ENCODE measurements around the gene FAM222B. TPM values are rescaled to one million over a fixed set of nuclear protein-coding genes. Genes with fewer than 3 reads are reported as not detected.
"Not testable (repeated sequence)": the region's sequence is repeated elsewhere in the genome, so short reads cannot be mapped to it uniquely, and the experiment has no call there.

The FAM222B gene
- total RNA-seq, 1 donor from 2014 or later = 37.9 TPM

DNA sequence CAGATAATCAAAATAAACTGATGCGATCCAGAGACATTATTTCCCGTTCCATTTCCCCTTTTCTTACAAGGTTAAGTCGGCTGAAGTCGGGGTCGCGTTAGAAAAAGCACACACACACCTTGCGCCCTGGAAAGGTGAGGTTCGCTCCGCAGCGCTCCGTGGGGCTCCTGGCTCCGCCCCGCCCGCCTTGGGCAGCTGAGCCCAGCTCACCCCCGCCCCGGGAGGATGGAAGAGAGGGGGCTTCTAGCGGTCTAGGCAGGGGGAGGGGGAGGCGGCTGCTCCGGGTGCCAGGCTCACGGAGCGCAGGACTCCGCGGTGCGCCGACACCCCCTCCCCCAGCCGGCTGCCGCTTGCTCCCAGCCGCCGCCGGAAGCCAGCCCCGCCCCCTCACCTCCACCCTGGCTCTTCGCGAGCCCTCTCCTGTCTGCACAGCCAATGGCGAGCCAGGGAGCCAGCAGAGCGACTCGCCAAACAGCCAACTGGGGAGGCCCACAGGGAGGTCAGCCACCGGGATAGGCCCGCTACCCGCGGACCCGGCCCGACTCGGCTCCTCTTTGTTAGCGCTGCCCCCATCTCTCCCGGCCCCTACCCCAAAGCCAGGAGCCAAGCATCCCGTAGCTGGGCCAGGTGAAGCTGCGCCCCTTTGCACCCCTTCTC lies 30.4 kb downstream of the FAM222B start:
- TF ChIP-seq CTCF (IDR thresholded peaks at IDR 0.05; ENCODE audit: unreplicated experiment) = no peak
- peak; percentile 97 to 98 for DNase-seq (ENCODE audit: low spot score in 2 of 2, unreplicated experiment in 2 of 2)
- Mint-ChIP-seq H3K36me3 (no peaks in the 10 kb centered on the region), H3K9me3 (no peaks in the 10 kb centered on the region), H3K27ac (peak overlapping the region; percentile 98), H3K4me1 (peaks cover 37% of the 10 kb centered on the region), H3K4me3 (peak overlapping the region; percentile 83), H3K27me3 (ENCODE audit: low read depth) (no peaks in the 10 kb centered on the region)

- Mint-ChIP-seq H3K4me3 (peak overlapping the region; percentile 83), H3K4me1 (peaks cover 37% of the 10 kb centered on the region), H3K36me3 (no peaks in the 10 kb centered on the region), H3K27me3 (ENCODE audit: low read depth) (no peaks in the 10 kb centered on the region), H3K9me3 (no peaks in the 10 kb centered on the region), H3K27ac (peak overlapping the region; percentile 96)
- no peak for DNase-seq (ENCODE audit: low spot score in 2 of 2, unreplicated experiment in 2 of 2)
- TF ChIP-seq CTCF (IDR thresholded peaks at IDR 0.05; ENCODE audit: unreplicated experiment) = no peak
Observed at GRCh38 chr17:28811651-28812090, 30.9 kb downstream of the FAM222B start.

- no peak for TF ChIP-seq CTCF (IDR thresholded peaks at IDR 0.05; ENCODE audit: unreplicated experiment)
- peak overlapping the region; percentile 64 for H3K27ac Mint-ChIP-seq
- H3K27me3 Mint-ChIP-seq (ENCODE audit: low read depth) = no peaks in the 10 kb centered on the region
- H3K9me3 Mint-ChIP-seq = no peaks in the 10 kb centered on the region
- H3K4me1 Mint-ChIP-seq = peaks cover 37% of the 10 kb centered on the region
- no peak overlapping the region for H3K4me3 Mint-ChIP-seq
- H3K36me3 Mint-ChIP-seq = peaks cover 3% of the 10 kb centered on the region
- no peak for DNase-seq (ENCODE audit: low spot score in 2 of 2, unreplicated experiment in 2 of 2)
Observed at GRCh38 chr17:28810437-28810836, 32.2 kb downstream of the FAM222B start.

DNA sequence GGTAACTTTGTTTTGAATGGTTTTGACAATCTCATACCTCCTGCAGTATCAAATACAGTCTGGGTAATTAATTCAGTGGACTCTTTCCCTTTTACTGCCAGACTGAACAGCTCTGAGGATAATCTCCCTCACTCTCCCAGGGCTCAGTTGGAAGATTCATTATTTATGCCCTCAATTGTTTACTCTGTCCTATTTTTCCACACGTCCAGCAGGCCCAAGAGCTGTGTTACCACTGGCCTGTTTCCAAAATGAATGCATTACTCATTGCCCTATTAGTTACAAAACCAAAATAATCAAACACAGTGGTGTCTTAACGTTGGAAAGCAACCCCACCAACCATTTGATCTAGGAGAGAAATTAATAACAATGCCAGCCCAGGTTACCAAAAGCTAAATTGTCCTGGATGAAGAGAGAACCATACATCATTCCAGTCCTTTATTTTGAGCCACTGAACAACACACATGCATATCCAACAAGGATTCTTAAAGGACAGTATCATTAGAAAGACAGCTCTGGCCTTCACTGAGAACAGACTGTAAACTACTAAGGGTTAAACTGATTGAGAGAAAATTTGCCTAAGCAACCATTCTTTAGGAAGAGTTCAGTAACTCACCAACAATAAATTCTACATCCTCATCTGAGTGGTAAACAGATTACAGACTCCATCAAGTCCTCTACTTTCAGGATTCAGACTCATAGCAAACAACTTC lies 34.5 kb downstream of the FAM222B start:
- Mint-ChIP-seq H3K27ac (peak overlapping the region; percentile 92), H3K4me3 (no peak overlapping the region), H3K36me3 (peaks cover 6% of the 10 kb centered on the region), H3K4me1 (peaks cover 35% of the 10 kb centered on the region), H3K27me3 (ENCODE audit: low read depth) (no peaks in the 10 kb centered on the region), H3K9me3 (no peaks in the 10 kb centered on the region)
- no peak for TF ChIP-seq CTCF (IDR thresholded peaks at IDR 0.05; ENCODE audit: unreplicated experiment)
- no peak for DNase-seq (ENCODE audit: low spot score in 2 of 2, unreplicated experiment in 2 of 2)

DNA sequence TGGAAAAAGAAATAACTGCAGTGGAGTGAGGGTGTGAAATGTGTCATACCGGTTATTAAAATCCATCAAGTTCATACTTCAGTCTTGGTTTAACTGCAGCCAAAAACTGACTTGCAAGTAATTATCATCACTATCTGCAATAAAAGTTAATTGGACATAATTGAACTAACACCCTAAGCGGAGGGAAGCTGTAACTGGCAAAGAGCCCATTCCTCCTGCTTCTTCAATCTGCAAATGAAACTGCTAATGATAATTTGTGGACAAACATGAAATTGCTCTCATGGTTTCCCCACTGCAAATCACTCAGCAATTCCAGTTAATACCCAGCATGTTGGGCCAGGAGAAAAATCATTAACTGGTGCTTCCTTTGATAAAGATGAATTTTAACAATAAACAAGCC lies 46.5 kb downstream of the FAM222B start:
- no peak for DNase-seq (ENCODE audit: low spot score in 2 of 2, unreplicated experiment in 2 of 2)
- peaks cover 2% of the 10 kb centered on the region for H3K4me1 Mint-ChIP-seq
- no peaks in the 10 kb centered on the region for H3K27me3 Mint-ChIP-seq (ENCODE audit: low read depth)
- H3K9me3 Mint-ChIP-seq = no peaks in the 10 kb centered on the region
- peaks cover 12% of the 10 kb centered on the region for H3K36me3 Mint-ChIP-seq
- no peak overlapping the region for H3K4me3 Mint-ChIP-seq
- H3K27ac Mint-ChIP-seq = no peak overlapping the region
- TF ChIP-seq CTCF (IDR thresholded peaks at IDR 0.05; ENCODE audit: unreplicated experiment) = no peak

DNA sequence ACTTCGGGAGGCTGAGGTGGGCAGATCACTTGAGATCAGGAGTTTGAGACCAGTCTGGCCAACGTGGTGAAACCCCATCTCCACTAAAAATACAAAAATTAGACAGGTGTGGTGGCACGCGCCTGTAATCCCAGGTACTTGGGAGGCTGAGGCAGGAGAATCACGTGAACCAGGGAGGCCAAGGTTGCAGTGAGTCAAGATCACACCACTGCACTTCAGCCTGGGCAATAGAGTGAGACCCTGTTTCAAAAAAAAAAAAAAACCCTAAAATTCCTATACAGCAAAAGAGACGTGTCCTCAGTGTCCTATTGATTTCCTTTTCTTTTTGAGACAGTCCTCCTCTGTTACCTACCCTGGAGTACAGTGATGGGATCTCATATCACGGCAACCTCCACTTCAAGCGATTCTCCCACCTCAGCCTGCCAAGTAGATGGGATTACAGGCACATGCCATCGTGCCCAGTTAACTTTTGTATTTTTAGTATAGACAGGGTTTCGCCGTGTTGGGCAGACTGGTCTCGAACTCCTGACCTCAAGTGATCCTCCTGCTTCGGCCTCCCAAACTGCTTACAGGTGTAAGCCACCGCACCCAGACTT lies 47.6 kb downstream of the FAM222B start:
- H3K27me3 Mint-ChIP-seq (ENCODE audit: low read depth); H3K4me3 Mint-ChIP-seq; H3K27ac Mint-ChIP-seq; DNase-seq (ENCODE audit: low spot score in 2 of 2, unreplicated experiment in 2 of 2); H3K4me1 Mint-ChIP-seq; H3K9me3 Mint-ChIP-seq: not testable (repeated sequence)
- H3K36me3 Mint-ChIP-seq = peaks cover 12% of the 10 kb centered on the region

All from mesothelial cell of epicardium (in vitro differentiated cells).